PC-3 (cell line): ENCODE data around the gene CDKL4. TPM values are rescaled to one million over a fixed set of nuclear protein-coding genes. Genes with fewer than 3 reads are reported as not detected.
A peak's percentile ranks its signal among the peaks of the same experiment; 100 is the strongest.
"Not testable (repeated sequence)": the region's sequence is repeated elsewhere in the genome, so short reads cannot be mapped to it uniquely, and the experiment has no call there.

Source experiments
- ATAC-seq: fragments of 200-7000 bp; cut with Tn5 transposase; 2 replicates; pipeline ENCODE4 v1.9.1; 2020; ENCODE audit warnings: mild to moderate bottlenecking, moderate library complexity
- BruUV-seq: library from RNA; stranded (reverse); fragments of 400-500 nt; replicated peaks from 2 replicates; lab custom pipeline; 2021; lab: Mats Ljungman, UMichigan
- CTCF ChIA-PET: fragments of 300-600 bp; sonication (Branson Sonifier 250); formaldehyde crosslinking; loops from one replicate; lab custom pipeline; 2022; ENCODE audit warnings: antibody characterized with exemption; lab: Charles Lee
- POLR2A ChIA-PET: fragments of 300-600 bp; sonication (Branson Sonifier 250); formaldehyde crosslinking; loops from one replicate; lab custom pipeline; 2022; ENCODE audit warnings: antibody characterized with exemption; ENCODE audit not compliant: unreplicated experiment; lab: Charles Lee
- DNase-seq: peaks from one replicate; pipeline ENCODE4 v3.0.0-alpha.2; 2015
- H2AFZ ChIP-seq: fragments of 300-600 bp; sonication (generic); 2 replicates; pipeline ENCODE4 v1.6.0; 2016; ENCODE audit warnings: antibody characterized with exemption, low read length
- H3F3A ChIP-seq: fragments of 300-600 bp; sonication (generic); one replicate; pipeline ENCODE4 v1.6.0; 2017; ENCODE audit warnings: antibody characterized with exemption, low read length, control low read depth, mild to moderate bottlenecking; ENCODE audit not compliant: unreplicated experiment
- H3K27ac ChIP-seq: fragments of 300-600 bp; sonication (generic); 2 replicates; pipeline ENCODE4 v1.5.1; 2016; ENCODE audit warnings: mild to moderate bottlenecking, low read length
- H3K27me3 ChIP-seq: fragments of 300-600 bp; sonication (generic); 2 replicates; pipeline ENCODE4 v1.6.1; 2016; ENCODE audit warnings: low read length, mixed read lengths
- H3K36me3 ChIP-seq: fragments of 300-600 bp; sonication (generic); 2 replicates; pipeline ENCODE4 v1.6.1; 2016; ENCODE audit warnings: low read depth, mixed run types, low read length, mixed read lengths
- H3K4me1 ChIP-seq: fragments of 300-600 bp; sonication (generic); 2 replicates; pipeline ENCODE4 v1.5.1; 2016; ENCODE audit warnings: low read length; ENCODE audit not compliant: insufficient read depth
- H3K4me2 ChIP-seq: fragments of 300-600 bp; sonication (generic); 2 replicates; pipeline ENCODE4 v1.6.0; 2016; ENCODE audit warnings: low read length
- H3K4me3 ChIP-seq: fragments of 300-600 bp; sonication (generic); 2 replicates; pipeline ENCODE4 v1.5.1; 2016; ENCODE audit warnings: mild to moderate bottlenecking, low read length, mixed read lengths
- H3K79me2 ChIP-seq: fragments of 300-600 bp; sonication (generic); 2 replicates; pipeline ENCODE4 v1.6.1; 2017; ENCODE audit warnings: low read length, mixed read lengths
- H3K9ac ChIP-seq: fragments of 300-600 bp; sonication (generic); 2 replicates; pipeline ENCODE4 v1.6.0; 2016; ENCODE audit warnings: mild to moderate bottlenecking, low read length
- H3K9me2 ChIP-seq: fragments of 300-600 bp; sonication (generic); replicated peaks from 2 replicates; pipeline ENCODE4 v1.6.1; 2016; ENCODE audit warnings: mixed run types, low read length, mixed read lengths
- H3K9me3 ChIP-seq: fragments of 300-600 bp; sonication (generic); 2 replicates; pipeline ENCODE4 v1.6.1; 2016; ENCODE audit warnings: low read length, mixed read lengths
- H4K20me1 ChIP-seq: fragments of 300-600 bp; sonication (generic); 2 replicates; pipeline ENCODE4 v1.6.1; 2016; ENCODE audit warnings: low read length, mixed read lengths
- EZH2 ChIP-seq: fragments of 300-600 bp; sonication (generic); IDR thresholded peaks from one replicate; pipeline ENCODE4 v1.6.1; 2017; ENCODE audit warnings: antibody characterized with exemption, mild to moderate bottlenecking, low read length; ENCODE audit not compliant: unreplicated experiment
- EZH2phosphoT487 ChIP-seq: fragments of 300-600 bp; sonication (generic); IDR thresholded peaks from 2 replicates; pipeline ENCODE4 v1.6.1; 2018; ENCODE audit warnings: mild to moderate bottlenecking, antibody characterized with exemption, low read length, borderline replicate concordance
- intact Hi-C: fragments of 100-400 bp; cut with micrococcal nuclease; formaldehyde crosslinking; loops from 2 replicates; pipeline ENCODE4 v1.9.0; 2023
- total RNA-seq: library from RNA; depleted of rRNA; stranded (reverse); fragments of >200 nt; gene quantifications from 2 replicates; pipeline ENCODE4 v1.2.3, GENCODE V29; 2014
- TF ChIP-seq, protein P1 (sequence below): fragments of 300-600 bp; sonication (generic); conservative IDR thresholded peaks from 2 replicates; pipeline ENCODE4 v1.5.1; 2017; ENCODE audit warnings: antibody characterized with exemption, low read depth, mild to moderate bottlenecking, low read length

CDKL4 gene
- total RNA-seq, 1 experiment from 2014 or later: 0.07 TPM

DNA sequence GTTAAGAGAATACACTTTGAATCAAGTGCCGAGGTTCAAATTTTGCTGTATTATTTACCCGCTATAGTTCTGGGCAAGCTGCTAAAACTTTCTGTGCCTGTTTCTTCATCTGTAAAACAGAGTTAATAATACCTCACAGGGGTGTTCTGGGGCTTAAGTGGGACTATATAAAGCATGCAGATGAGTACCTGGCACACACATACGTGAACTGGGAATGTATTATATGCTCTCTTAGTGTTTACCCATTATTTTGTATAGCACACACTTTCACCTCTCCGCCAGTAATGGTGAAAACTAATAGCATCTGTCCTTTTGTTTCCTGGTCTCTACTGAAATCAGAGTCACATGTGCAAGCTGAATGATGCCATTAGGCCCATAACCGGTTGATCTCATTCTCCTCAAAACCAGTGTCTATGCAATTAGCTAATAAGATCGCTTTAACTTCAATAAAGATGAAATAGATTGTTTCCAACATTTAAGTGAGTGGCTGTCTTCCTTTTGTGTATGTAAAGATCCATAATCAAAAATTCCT, 3.8 kb upstream of the CDKL4 start:
- H3K36me3 ChIP-seq: peaks cover 18% of the 10 kb centered on the region; the same call in 1 of the 2 replicates
- H3K9ac ChIP-seq: no peak overlapping the region
- DNase-seq (no peak), ATAC-seq (no peak)
- ChIA-PET CTCF (interaction anchor here (0.6 kb wide), 1 partner anchor 13 kb away, joined by 3 read pairs; no protein-coding TSS in a partner anchor), POLR2A (no interaction called here)
- BruUV-seq: no TSS peak
- no peaks in the 10 kb centered on the region for H3K4me1 ChIP-seq
- H4K20me1 ChIP-seq: no peaks in the 10 kb centered on the region
- intact Hi-C loops: no loop called here
- no peak overlapping the region for H2AFZ ChIP-seq
- H3K4me2 ChIP-seq: no peak overlapping the region
- no peak for TF ChIP-seq EZH2phosphoT487
- TF ChIP-seq, protein P1, sequence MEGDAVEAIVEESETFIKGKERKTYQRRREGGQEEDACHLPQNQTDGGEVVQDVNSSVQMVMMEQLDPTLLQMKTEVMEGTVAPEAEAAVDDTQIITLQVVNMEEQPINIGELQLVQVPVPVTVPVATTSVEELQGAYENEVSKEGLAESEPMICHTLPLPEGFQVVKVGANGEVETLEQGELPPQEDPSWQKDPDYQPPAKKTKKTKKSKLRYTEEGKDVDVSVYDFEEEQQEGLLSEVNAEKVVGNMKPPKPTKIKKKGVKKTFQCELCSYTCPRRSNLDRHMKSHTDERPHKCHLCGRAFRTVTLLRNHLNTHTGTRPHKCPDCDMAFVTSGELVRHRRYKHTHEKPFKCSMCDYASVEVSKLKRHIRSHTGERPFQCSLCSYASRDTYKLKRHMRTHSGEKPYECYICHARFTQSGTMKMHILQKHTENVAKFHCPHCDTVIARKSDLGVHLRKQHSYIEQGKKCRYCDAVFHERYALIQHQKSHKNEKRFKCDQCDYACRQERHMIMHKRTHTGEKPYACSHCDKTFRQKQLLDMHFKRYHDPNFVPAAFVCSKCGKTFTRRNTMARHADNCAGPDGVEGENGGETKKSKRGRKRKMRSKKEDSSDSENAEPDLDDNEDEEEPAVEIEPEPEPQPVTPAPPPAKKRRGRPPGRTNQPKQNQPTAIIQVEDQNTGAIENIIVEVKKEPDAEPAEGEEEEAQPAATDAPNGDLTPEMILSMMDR: no peak
- no peak for TF ChIP-seq EZH2
- no peaks in the 10 kb centered on the region for H3K27me3 ChIP-seq
- no peak overlapping the region for H3K27ac ChIP-seq
- H3K9me2 ChIP-seq: no peaks in the 10 kb centered on the region
- no peak overlapping the region for H3K4me3 ChIP-seq
- H3K9me3 ChIP-seq: no peaks in the 10 kb centered on the region
- H3K79me2 ChIP-seq: no peaks in the 10 kb centered on the region
- no peaks in the 10 kb centered on the region for H3F3A ChIP-seq

DNA sequence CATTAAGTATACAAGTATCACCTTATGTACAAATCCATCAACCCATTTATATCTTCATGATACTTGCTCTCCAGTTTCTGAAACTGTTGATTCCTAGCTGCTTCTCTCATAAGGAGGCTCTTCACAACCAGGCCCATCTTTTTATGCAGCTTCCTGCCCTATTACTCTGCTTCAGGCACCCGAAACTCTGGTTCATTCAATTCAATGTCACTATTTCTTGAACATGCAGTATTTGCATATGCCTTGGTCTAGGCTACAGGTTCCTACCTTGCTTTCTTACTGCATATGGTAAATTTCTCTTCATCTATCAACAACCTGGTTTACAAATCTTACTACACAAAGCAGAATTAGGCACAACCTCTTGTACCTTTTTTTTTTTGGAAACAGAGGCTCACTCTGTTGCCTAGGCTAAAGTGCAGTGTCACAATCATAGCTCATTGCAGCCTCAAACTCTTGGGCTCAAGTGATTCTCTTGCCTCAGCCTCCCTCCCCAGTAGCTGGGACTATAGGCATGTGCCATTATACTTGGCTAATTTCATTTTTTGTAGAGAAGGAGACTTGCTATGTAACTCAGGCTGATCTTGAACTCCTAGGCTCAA, 2.7 kb upstream of the CDKL4 start:
- ATAC-seq (no peak), DNase-seq (no peak)
- Histone ChIP-seq H3K4me1 (no peaks in the 10 kb centered on the region), H3K36me3 (peaks cover 12% of the 10 kb centered on the region; the same call in 1 of the 2 replicates), H3K4me2 (no peak overlapping the region), H2AFZ (no peak overlapping the region), H3K27me3 (no peaks in the 10 kb centered on the region), H4K20me1 (no peaks in the 10 kb centered on the region), H3K9ac (no peak overlapping the region), H3K27ac (no peak overlapping the region), H3K79me2 (no peaks in the 10 kb centered on the region), H3K9me2 (no peaks in the 10 kb centered on the region), H3F3A (no peaks in the 10 kb centered on the region), H3K4me3 (no peak overlapping the region), H3K9me3 (no peaks in the 10 kb centered on the region)
- intact Hi-C loops: no loop called here
- BruUV-seq: TSS peak; percentile 4
- CTCF ChIA-PET: no interaction called here
- POLR2A ChIA-PET: interaction anchor here (0.6 kb wide), 1 partner anchor 495 kb away, joined by 10 read pairs; no protein-coding TSS in a partner anchor
- TF ChIP-seq EZH2 (no peak), EZH2phosphoT487 (no peak)
- TF ChIP-seq, protein P1: no peak

DNA sequence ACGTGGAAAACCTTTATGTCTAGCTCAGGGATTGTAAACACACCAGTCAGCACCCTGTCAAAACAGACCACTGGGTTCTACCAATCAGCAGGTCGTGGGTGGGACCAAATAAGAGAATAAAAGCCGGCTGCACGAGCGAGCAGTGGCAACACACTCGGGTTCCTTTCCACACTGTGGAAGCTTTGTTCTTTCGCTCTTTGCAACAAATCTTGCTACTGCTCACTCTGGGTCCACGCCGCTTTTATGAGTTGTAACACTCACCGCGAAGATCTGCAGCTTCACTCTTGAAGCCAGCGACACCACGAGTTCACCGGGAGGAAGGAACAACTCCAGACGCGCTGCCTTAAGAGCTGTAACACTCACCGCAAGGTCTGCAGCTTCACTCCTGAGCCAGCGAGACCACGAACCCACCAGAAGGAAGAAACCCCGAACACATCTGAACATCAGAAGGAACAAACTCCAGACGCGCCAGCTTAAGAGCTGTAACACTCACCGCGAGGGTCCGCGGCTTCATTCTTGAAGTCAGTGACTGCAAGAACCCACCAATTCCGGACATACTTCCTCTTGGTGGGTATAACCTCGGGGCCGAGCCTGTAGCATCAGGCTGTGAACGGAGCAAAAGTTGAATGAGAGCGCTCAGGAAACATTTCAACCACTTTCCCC, 1.3 kb upstream of the CDKL4 start:
- H3K9me3 ChIP-seq, H3K27ac ChIP-seq, H3K4me2 ChIP-seq, H3K9me2 ChIP-seq, H3K9ac ChIP-seq, H3K4me1 ChIP-seq, H3F3A ChIP-seq, H2AFZ ChIP-seq, ATAC-seq, H3K36me3 ChIP-seq, intact Hi-C loops, BruUV-seq, CTCF ChIA-PET, POLR2A ChIA-PET, DNase-seq, H4K20me1 ChIP-seq, H3K79me2 ChIP-seq, H3K27me3 ChIP-seq, H3K4me3 ChIP-seq: not testable (repeated sequence)

DNA sequence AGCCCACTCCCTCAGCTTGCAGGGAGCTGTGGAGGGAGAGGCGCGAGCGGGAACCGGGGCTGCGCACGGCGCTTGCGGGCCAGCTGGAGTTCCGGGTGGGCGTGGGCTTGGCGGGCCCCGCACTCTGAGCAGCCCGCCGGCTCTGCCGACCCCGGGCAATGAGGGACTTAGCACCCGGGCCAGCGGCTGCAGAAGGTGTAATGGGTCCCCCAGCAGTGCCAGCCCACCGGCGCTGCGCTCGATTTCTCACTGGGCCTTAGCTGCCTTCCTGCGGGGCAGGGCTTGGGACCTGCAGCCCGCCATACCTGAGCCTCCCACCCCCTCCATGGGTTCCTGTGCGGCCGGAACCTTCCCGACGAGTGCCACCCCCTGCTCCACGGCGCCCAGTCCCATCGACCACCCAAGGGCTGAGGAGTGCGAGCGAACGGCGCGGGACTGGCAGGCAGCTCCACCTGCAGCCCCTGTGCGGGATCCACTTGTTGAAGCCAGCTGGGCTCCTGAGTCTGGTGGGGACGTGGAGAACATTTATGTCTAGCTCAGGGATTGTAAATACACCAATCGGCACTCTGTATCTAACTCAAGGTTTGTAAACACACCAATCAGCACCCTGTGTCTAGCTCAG, 582 bp upstream of the CDKL4 start:
- H3K79me2 ChIP-seq, POLR2A ChIA-PET, DNase-seq, H2AFZ ChIP-seq, H3K4me1 ChIP-seq, H3K4me3 ChIP-seq, H4K20me1 ChIP-seq, H3K27me3 ChIP-seq, H3K9ac ChIP-seq, H3F3A ChIP-seq, H3K36me3 ChIP-seq, H3K9me2 ChIP-seq, H3K4me2 ChIP-seq, BruUV-seq, intact Hi-C loops, H3K9me3 ChIP-seq, ATAC-seq, H3K27ac ChIP-seq: not testable (repeated sequence)
- CTCF ChIA-PET: interaction anchor here (0.6 kb wide), 1 partner anchor 296 kb away, joined by 3 read pairs; no protein-coding TSS in a partner anchor
